Gastrocnemius medialis (tissue), 4 donors: ENCODE data around the gene MMP24OS.

Experiments used
- POLR2A ChIP-seq, 2 donors: fragments of 450-650 bp; IDR thresholded peaks; one replicate each; pipeline ENCODE4 v1.6.1; 2017; ENCODE audit warnings: antibody characterized with exemption in 2 of 2, mild to moderate bottlenecking in 2 of 2, moderate library complexity in 2 of 2
- TF ChIP-seq, protein P1 (sequence below), 5 experiments: fragments of 450-650 bp in 3 of 5; fragments of 200-600 bp in 2 of 5; sonication (generic) in 2 of 5; IDR thresholded peaks in 4 of 5; conservative IDR thresholded peaks in 1 of 5; 1 replicate in 4 of 5; 2 replicates in 1 of 5; pipeline ENCODE4 v1.5.1; 2016 to 2019; ENCODE audit warnings: antibody characterized with exemption in 5 of 5, mild to moderate bottlenecking in 3 of 5, moderate library complexity in 3 of 5

- TF ChIP-seq, protein P1, sequence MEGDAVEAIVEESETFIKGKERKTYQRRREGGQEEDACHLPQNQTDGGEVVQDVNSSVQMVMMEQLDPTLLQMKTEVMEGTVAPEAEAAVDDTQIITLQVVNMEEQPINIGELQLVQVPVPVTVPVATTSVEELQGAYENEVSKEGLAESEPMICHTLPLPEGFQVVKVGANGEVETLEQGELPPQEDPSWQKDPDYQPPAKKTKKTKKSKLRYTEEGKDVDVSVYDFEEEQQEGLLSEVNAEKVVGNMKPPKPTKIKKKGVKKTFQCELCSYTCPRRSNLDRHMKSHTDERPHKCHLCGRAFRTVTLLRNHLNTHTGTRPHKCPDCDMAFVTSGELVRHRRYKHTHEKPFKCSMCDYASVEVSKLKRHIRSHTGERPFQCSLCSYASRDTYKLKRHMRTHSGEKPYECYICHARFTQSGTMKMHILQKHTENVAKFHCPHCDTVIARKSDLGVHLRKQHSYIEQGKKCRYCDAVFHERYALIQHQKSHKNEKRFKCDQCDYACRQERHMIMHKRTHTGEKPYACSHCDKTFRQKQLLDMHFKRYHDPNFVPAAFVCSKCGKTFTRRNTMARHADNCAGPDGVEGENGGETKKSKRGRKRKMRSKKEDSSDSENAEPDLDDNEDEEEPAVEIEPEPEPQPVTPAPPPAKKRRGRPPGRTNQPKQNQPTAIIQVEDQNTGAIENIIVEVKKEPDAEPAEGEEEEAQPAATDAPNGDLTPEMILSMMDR (IDR thresholded peaks at IDR 0.05 in 4 of 5, conservative IDR thresholded peaks at IDR 0.05 in 1 of 5), result no peak
- no peak for TF ChIP-seq POLR2A (IDR thresholded peaks at IDR 0.05)
Observed at GRCh38 chr20:35284992-35285805, 7.3 kb upstream of the MMP24OS start.
